Activated CD8-positive, alpha-beta memory T cell treated with anti-CD3 and anti-CD28 coated beads for 1 hour (primary cell): Measurements from ENCODE around the gene SPTBN1.

ENCODE experiments used
- DNase-seq, 2 donors: peaks; one replicate each; pipeline ENCODE4 v3.0.0-alpha.2; 2020; ENCODE audit warnings: low read depth in 1 of 2; ENCODE audit errors: extremely low read depth in 1 of 2

Gene SPTBN1

DNA sequence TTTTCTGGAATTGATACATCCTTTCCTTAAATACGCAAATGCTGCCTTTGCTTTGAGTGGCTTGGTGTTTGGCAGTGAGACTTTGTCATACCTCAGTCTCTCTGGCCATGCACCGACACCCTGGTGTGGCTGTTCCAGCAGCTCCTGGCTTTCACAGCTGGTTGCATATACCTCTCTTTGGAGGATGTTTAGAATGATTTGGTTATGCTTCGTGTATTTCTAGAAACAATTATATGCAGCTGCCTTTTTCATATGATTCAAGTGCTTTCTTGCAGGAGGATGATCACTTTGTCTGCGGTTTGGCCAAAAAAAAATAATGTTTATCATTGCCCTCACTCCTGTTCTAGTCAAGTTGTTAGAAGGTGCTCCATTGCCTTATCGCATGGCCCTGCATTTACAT, 172.3 kb downstream of the SPTBN1 start:
- DNase-seq: no peak

DNA sequence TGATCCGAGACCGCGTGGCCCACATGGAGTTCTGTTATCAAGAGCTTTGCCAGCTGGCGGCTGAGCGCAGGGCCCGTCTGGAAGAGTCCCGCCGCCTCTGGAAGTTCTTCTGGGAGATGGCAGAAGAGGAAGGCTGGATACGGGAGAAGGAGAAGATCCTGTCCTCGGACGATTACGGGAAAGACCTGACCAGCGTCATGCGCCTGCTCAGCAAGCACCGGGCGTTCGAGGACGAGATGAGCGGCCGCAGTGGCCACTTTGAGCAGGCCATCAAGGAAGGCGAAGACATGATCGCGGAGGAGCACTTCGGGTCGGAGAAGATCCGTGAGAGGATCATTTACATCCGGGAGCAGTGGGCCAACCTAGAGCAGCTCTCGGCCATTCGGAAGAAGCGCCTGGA, 172.8 kb downstream of the SPTBN1 start:
- DNase-seq: no peak

DNA sequence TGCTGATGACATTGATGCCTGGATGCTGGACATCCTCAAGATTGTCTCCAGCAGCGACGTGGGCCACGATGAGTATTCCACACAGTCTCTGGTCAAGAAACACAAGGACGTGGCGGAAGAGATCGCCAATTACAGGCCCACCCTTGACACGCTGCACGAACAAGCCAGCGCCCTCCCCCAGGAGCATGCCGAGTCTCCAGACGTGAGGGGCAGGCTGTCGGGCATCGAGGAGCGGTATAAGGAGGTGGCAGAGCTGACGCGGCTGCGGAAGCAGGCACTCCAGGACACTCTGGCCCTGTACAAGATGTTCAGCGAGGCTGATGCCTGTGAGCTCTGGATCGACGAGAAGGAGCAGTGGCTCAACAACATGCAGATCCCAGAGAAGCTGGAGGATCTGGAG, 173.3 kb downstream of the SPTBN1 start:
- DNase-seq: no peak

DNA sequence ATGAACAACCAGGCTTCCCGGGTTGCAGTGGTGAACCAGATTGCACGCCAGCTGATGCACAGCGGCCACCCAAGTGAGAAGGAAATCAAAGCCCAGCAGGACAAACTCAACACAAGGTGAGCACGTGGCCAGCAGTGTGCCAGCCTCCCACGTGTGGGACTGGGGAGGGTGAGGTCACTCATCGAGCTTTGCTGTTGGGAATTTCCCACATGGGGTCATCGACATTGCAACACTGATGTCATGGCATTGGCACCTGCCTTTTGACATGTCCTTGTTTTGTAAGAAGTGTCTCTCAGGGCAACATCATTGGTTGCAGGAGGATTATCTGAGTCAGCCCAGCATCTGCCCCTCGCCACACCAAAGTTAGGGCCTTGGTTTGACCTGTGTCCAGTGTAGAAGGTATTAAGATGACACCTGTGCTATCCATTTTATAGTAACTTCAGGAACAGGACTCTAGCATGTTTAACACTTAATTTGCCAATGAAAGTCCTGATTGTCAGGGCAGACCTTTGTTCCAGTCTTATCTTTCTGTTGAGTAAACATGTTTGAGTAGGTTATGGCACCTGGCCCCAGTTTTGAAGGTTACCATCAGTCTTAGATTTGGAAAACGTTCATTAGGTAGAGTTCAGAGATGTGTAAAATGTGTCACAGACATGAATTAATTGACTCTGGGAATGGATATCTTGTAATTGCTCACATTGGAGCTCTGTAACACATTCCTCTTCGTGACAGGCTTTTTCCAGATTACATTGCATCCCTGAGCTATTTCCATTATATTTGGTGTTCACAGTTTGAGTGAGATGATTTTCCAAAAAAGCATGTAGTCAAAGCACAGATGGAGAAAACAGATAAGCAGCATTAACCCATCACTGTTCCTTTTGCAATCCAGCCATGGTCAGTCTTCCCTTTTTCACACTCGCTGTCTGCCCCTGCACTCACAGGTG, 174.1 kb downstream of the SPTBN1 start:
- no peak for DNase-seq

DNA sequence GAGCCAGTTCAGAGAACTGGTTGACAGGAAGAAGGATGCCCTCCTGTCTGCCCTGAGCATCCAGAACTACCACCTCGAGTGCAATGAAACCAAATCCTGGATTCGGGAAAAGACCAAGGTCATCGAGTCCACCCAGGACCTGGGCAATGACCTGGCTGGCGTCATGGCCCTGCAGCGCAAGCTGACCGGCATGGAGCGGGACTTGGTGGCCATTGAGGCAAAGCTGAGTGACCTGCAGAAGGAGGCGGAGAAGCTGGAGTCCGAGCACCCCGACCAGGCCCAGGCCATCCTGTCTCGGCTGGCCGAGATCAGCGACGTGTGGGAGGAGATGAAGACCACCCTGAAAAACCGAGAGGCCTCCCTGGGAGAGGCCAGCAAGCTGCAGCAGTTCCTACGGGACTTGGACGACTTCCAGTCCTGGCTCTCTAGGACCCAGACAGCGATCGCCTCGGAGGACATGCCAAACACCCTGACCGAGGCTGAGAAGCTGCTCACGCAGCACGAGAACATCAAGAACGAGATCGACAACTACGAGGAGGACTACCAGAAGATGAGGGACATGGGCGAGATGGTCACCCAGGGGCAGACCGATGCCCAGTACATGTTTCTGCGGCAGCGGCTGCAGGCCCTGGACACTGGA, 174.9 kb downstream of the SPTBN1 start:
- no peak for DNase-seq

DNA sequence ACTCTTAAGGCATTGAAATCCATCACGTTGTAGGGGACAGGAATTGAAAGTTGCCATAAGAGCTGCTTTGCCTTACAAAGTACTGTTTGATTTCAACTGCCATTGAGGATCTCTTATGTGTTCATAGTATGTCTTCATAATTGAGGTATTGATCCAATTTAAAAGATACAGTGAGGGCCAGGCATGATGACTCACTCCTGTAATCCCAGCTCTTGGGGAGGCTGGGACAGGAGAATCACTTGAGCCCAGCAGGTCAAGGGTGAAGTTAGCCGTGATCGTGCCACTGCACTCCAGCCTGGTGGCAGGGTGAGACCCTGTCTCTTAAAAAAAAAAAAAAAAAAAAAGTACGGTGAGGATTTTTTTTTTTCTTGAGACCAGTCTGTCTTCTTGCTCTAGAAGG, 175.6 kb downstream of the SPTBN1 start:
- DNase-seq: no peak

DNA sequence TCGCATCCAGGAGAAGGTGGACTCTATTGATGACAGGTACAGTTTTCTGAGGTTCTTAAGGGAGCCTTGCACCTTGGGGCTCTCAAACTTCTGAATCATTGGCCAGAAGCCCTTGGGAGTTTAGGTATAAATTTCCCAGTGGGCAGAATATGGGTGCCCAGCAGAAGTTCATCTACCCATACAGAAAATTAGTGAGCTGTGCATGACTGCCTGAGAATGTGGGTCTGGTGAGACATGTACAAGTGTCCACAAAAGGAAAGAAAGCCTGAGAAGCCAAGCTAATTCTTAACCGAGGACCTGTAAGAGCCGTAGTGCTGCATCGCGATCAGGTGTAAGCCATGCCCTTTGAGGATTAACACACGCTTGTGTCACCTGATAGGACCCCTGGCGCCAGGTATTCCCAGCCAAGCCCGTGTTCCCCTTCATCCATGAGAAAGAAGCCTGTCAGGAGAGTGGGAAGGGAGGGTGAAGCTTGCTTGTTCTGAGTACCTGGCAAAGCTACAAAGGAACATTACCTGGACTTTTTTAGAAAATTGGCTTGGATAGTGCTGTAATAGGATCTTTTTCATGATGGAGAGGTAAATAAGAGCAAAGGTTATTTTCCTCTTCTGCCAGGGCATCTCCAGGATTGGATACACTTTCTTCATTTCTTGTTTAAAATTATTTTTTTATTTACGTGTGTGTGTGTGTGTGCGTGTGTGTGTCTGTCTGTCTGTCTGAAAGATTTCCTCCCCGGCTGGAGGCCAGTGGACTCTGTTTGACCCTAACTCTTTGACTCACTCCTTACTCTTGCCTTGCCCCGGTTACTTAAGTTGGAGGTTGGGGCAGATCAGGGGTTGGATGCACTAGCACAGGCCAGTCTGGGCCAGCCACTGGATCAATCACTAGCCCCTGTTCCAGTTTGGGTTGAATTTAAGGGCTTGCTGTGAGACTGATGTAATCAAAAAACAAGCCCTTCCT, 176.9 kb downstream of the SPTBN1 start:
- DNase-seq: no peak

DNA sequence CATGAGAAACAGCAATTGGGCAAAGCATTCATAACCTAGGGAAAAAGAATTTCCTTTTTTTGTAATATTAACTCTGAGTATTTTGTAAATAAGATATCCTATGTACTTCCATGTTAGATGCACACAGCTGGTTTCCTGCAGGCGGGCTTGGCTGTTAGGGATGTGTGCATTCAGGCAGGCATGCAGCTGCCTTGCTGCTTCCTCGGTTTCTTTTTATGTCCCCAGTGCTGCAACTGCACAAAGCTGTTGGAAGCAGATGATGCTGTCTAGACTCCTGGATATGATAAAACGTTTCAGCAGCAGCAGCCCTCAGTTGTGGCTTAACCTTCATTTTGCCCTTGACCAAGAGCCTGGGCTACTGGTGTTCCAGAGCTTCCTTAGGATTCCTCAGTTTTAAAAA, 177.9 kb downstream of the SPTBN1 start:
- DNase-seq: no peak

DNA sequence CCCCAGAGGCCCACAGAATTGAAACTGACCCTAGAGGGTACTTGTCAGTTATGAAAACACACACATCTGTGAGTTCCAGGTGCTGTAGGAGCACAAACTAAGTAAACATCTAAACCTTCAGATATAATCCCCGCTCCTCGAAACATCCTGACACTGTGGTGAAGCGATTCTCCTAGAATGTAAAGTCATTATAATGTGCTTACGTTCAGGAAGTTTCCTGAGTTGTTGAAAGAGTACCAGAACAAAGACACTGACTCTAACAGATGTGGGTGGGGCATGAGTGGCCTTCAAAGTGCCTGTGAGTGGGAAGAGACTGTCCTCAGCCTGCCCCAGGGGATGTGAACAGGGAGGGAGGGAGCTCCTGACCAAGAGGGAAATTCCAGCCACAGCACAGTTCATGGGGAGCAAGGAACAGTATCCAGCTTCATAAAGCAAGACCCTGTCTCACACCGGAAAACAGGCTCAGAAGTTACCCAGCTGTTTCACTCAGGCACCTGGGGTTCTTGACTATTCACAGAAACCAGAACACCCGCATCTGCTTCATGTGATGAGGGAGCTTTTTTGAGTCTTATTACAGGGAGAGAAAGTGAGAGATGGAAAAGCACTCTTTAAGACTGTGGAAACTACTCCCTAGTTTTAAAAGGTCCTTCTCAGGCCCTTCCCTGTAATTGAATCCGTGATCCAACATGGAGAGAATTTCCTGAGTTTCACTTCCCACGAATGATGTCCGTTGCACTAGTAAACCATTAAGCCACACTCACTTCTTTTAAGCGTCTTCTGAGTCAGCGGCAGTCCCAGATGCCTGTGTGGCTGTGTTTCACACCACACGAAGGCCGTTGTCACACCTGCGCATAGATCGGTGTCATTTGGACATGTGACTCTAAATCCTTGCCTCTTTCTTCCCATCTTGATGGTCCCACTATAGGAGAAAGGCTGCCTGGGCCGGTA, 178.7 kb downstream of the SPTBN1 start:
- no peak for DNase-seq

DNA sequence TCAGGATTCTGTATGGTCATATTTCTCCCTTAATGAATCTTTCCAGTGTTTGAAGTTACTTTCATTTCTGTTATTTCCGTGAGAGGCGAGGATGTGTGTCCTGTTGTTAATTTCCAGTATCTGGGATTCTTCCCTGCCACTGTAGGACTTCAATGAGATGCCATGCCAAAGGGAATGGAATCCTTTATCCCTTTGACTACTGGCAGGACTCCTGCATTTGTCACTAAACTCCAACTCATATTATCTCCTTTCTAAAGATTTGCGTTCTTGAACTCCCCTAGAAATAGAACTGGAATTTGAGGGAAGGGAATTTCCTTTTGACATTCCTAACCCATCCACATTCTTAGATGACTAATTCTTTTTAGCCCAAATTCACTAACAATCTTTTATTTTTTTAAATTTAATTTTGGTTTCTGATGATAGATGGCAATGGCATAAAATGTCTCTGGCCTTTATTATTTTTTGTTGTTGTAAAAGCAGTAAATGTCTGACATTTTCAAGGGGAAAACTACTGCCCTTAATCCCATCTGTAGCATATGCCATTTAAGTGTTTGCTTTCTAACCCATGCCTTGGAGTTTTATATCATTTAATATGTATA, 179.5 kb downstream of the SPTBN1 start:
- DNase-seq: no peak

DNA sequence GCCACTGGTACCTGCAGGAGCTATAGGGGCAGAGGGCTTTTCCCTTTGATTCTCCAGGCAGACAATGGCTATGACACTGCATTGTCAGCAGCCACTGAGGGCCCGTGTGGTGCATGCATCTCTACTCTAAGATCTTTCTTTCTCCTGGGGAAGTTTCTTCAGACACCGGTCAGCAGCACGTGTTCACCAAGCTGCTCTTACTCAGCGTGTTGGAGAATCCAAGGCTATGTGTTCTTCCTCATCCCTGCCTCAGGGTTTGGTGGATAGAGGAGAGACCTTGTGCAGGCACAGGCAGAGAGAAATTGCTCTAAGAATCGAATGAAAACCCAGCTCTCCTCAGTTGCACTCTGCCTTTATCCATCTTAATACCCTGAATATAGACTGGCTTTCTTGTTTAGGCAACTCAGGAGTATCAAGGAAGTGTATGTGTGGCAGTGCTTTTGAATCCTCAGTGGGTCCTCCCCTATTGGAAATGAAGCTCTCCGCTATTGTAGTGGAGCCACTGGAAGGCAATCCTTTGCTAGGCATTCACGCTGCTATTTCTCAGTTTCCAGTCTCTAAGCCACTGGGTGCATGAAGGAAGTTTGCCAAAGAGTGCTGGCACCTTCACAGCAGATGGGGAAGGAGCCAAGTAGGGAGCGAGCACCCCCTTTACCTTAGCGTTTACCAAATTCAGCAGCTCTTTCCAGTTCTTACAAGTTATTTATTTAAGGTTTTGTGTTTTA, 180.4 kb downstream of the SPTBN1 start:
- no peak for DNase-seq

DNA sequence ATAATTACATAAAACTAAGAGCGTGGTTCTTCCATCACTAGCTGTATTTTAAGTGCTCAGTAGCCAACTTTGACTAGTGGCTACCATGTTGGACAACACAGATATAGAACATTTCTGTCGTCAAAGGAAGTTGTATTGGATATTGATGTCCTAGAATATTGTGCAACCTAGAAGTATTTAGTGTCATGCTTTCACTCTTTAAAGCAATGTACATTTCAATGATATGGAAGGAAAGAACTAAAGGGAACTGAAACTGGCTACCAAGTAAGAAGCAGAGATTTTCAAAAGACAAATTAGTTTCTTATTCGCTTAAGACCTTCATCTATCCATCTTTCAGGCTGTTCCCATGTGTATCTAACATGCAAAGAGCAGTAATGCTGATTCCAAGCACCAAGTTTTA, 182.0 kb downstream of the SPTBN1 start:
- no peak for DNase-seq

DNA sequence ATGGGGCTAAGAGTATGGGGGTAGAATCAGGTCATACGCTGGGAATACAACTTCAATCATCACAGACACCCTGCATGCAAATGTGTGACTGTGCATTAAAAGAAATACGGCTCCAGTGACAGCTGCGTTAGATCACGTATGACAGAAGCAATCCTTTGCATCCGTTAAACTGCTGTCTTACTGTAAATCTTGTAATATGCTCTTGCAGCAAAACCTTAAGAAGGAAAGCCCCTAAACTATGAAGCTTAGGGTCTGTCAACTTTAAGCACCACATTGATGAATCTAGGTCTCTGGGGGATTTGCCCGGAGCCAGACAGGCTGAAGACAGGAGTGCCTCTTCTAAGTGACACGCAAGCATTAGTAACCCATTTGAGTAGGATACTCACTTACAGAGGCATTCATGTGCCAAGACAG, 182.7 kb downstream of the SPTBN1 start:
- no peak for DNase-seq

DNA sequence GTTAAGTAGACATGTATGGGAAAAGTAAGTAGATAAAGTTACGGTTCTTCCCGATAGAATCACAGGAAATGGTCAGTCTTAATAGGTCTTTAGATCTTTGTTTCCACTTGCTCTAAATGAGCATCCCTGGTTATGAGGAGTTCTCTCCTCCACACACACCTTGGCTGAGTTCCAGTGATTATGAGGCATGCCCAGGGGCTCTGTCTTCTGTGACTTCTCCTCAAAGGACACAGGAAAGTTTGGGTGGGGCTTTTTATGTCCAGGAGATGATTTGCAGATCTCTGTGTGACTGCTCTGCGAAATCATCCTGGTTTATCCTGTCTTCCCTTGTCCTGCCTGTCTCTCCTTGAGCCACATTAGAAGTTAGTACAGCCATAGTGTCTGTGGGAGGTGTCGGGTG, 183.5 kb downstream of the SPTBN1 start:
- no peak for DNase-seq

DNA sequence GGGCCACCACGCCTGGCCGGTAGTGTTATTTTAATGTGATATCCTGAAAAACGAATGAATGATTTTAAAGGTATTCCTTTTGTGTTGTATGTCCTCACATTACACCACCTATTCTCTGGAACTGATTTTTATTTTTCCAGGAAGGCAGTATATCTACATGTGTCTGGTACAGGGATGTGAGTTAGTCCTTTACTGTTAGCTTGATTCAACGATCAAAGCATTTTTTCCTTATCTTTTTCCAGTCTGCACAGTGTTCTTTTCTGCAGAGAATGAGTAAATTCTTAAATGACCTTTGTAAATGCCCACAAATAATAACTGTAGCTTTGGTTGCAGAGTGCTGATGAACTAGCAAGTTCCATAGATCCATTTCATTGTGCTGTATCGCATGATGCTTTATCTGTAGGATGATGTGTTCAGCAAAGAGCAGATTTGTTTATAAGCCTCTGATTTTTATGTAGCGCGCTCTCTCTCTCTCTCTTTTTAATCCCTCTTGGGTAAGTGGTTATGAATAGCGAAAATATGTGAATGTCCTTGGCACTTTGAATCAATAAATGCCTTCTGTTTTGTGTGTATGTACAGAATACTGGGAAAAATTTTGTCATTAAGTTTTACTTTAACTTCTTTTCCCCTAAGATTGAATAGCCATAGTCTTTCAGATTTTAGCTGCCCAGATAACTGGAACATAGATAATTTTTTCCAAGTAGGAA, 184.9 kb downstream of the SPTBN1 start:
- no peak for DNase-seq

DNA sequence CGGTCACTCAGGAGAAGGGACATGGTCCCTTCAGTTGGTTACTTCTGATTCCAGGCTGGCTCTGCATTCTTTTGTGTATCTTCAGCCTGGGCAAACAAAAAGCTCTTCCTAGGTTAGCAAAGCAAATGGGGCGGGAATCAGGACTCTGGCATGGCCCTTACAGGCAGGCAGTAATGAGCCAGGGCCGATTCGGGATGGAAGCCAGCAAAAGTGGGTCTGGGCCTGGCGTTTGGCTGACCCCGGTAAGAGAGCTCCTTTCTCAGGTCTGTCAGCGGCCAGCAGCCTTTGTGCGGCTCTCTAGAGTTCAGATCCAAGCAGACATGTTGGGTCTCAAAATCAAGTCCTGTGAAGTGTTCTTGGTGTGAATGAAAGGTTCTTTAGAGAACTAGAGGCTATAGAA, 185.9 kb downstream of the SPTBN1 start:
- no peak for DNase-seq

DNA sequence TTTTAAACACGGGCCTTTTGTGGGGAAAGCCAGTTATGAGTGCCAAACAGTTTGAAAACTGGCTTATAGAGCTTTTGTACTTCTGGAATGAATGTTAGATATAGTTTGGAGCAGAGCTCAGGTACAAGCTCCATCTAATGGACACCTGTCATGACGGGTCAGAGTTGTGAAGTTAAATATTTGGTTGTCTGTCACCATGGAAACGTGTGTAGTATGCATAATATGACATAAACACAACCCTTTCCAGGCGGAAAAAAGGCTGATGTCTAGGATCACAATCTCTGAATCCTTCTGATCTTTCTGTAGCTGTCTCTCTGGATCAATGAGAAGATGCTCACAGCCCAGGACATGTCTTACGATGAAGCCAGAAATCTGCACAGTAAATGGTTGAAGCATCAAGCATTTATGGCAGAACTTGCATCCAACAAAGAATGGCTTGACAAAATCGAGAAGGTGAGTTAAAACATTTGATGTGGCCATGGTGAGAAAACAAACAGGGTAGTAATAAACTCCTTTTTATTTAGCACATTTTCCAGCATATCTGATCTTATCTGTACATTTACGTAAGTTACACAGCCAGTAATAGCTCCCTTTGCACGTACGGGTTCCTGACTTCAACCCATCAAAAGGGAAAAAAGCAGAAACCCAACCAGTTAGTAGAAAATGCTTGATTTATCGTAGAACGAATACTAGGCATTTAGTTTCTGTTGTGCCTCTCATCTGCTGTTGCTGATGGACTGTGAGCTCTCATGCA, 186.7 kb downstream of the SPTBN1 start:
- DNase-seq: no peak

DNA sequence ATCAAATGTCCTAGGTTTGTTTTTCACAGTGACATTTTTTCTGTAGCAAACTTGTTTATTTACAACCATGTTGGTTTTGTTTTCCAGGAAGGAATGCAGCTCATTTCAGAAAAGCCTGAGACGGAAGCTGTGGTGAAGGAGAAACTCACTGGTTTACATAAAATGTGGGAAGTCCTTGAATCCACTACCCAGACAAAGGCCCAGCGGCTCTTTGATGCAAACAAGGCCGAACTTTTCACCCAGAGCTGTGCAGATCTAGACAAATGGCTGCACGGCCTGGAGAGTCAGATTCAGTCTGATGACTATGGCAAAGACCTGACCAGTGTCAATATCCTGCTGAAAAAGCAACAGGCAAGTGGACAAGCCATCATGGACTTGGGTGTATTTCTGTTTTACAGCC, 188.1 kb downstream of the SPTBN1 start:
- DNase-seq: no peak
